ENCODE measurements around the gene MRPL46. TPM values are rescaled to one million over a fixed set of nuclear protein-coding genes. Genes with fewer than 3 reads are reported as not detected.
"Not testable (repeated sequence)": the region's sequence is repeated elsewhere in the genome, so short reads cannot be mapped to it uniquely, and the experiment has no call there.

The MRPL46 gene
- total and polyA plus RNA-seq, 8 donors: 18.4 to 61.2 (median 38.7) TPM

DNA sequence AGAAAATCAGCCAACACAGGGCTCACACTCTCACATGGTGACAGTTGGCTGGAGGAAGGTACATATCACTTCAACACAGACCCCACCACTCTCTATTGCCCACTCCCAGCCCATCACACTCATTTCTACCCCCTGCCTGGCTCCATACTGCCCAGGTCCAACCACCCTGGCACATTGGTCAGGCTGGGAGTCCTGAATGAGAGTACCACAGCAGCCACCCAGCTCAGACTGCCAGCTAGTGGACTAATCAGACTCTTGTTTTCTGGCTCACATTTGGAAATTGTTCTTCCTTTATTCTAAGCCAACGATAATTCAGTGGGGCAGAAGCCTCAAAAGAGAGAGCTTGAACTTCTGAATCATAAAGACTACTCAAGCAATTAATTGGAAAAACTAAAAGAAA, 20.0 kb downstream of the MRPL46 start:
- H3K36me3 ChIP-seq: no peaks in the 10 kb centered on the region
- DNase-seq: no peak
- H3K27ac ChIP-seq: no peak overlapping the region
- intact Hi-C loops (cut with DNase I; ENCODE audit: low total_unique reads): no loop called here
- WGBS, 5 donors: 57 to 81% (median 74%) methylated on average over 1 of the region's 1 CpG
- H3K9me3 ChIP-seq: peaks cover 0 to 14% (median 10%) of the 10 kb centered on the region in 4 donors
- H3K4me1 ChIP-seq: peaks cover 0 to 3% (median 1%) of the 10 kb centered on the region in 4 donors
- H3K27me3 ChIP-seq: peaks cover 0 to 9% (median 7%) of the 10 kb centered on the region in 3 donors
- H3K4me3 ChIP-seq: no peak overlapping the region
- TF ChIP-seq EP300 (IDR thresholded peaks at IDR 0.05): no peak
- TF ChIP-seq POLR2A (IDR thresholded peaks at IDR 0.05): no peak
- TF ChIP-seq POLR2AphosphoS5 (IDR thresholded peaks at IDR 0.05): no peak
- TF ChIP-seq, protein P1, sequence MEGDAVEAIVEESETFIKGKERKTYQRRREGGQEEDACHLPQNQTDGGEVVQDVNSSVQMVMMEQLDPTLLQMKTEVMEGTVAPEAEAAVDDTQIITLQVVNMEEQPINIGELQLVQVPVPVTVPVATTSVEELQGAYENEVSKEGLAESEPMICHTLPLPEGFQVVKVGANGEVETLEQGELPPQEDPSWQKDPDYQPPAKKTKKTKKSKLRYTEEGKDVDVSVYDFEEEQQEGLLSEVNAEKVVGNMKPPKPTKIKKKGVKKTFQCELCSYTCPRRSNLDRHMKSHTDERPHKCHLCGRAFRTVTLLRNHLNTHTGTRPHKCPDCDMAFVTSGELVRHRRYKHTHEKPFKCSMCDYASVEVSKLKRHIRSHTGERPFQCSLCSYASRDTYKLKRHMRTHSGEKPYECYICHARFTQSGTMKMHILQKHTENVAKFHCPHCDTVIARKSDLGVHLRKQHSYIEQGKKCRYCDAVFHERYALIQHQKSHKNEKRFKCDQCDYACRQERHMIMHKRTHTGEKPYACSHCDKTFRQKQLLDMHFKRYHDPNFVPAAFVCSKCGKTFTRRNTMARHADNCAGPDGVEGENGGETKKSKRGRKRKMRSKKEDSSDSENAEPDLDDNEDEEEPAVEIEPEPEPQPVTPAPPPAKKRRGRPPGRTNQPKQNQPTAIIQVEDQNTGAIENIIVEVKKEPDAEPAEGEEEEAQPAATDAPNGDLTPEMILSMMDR (IDR thresholded peaks at IDR 0.05): no peak

DNA sequence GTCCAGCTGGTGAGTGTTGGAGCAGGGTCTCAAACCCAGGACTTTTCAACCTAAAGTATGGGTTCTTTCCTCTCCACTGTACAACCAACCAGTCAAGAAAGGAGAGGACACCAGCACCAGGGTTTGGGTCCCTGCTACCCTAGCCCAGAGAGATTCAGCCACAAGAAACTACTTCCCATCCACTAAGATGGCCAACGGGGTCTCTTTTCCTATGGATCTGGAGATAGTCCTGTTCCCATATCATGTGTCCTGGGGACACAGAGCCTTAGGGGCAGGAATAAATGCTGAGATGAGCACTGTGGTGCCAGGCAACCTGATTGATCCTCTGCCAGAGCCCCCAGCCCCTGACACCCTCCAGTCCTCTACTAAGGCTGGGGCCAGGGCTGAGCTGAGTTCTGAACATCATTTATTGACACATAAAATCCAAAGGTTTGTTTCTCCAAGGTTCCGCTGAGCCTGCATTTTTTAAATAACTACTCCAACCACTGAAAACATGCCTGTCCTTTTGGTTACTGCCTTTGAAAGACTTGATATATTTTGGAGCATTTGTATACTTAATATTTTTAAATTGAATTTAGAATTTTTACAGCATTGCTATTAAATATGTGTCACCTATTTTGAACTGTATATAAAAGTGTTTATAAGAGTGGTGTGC, 26.0 kb downstream of the MRPL46 start:
- DNase-seq: no peak
- intact Hi-C loops (cut with DNase I; ENCODE audit: low total_unique reads): no loop called here
- WGBS, 5 donors: 75 to 89% (median 86%) methylated on average over 2 of the region's 2 CpGs

GRCh38 chr15:88440021-88440420, 27.2 kb downstream of the MRPL46 start:
- TF ChIP-seq POLR2AphosphoS5 (IDR thresholded peaks at IDR 0.05): no peak
- TF ChIP-seq POLR2A (IDR thresholded peaks at IDR 0.05): no peak
- no peak for TF ChIP-seq EP300 (IDR thresholded peaks at IDR 0.05)
- TF ChIP-seq, protein P1 (IDR thresholded peaks at IDR 0.05): no peak
- Histone ChIP-seq H3K9me3 (peaks cover 0 to 14% (median 10%) of the 10 kb centered on the region in 4 donors), H3K4me1 (no peaks in the 10 kb centered on the region), H3K27ac (no peak overlapping the region), H3K36me3 (no peaks in the 10 kb centered on the region), H3K4me3 (no peak overlapping the region), H3K27me3 (peaks cover 0 to 35% (median 0%) of the 10 kb centered on the region in 3 donors)
- WGBS, 5 donors: 67 to 78% (median 75%) methylated on average over 1 of the region's 1 CpG
- intact Hi-C loops (cut with DNase I; ENCODE audit: low total_unique reads): no loop called here
- DNase-seq: no peak

More for the DNA sequence above, 26.0 kb downstream of the MRPL46 start:
- Histone ChIP-seq H3K4me3 (no peak overlapping the region), H3K27ac (no peak overlapping the region), H3K9me3 (peaks cover 0 to 14% (median 10%) of the 10 kb centered on the region in 4 donors), H3K36me3 (no peaks in the 10 kb centered on the region), H3K4me1 (no peaks in the 10 kb centered on the region), H3K27me3 (peaks cover 0 to 35% (median 0%) of the 10 kb centered on the region in 3 donors)
- no peak for TF ChIP-seq POLR2AphosphoS5 (IDR thresholded peaks at IDR 0.05)
- TF ChIP-seq, protein P1 (IDR thresholded peaks at IDR 0.05): no peak

- Histone ChIP-seq H3K27me3 (peaks cover 0 to 42% (median 0%) of the 10 kb centered on the region in 3 donors), H3K27ac (no peak overlapping the region), H3K4me1 (no peaks in the 10 kb centered on the region), H3K9me3 (peaks cover 0 to 4% (median 1%) of the 10 kb centered on the region in 4 donors), H3K36me3 (no peaks in the 10 kb centered on the region), H3K4me3 (no peak overlapping the region)
- DNase-seq: no peak
- WGBS, 5 donors: 67 to 82% (median 70%) methylated on average over 5 of the region's 5 CpGs
- intact Hi-C loops (cut with DNase I; ENCODE audit: low total_unique reads): no loop called here
- no peak for TF ChIP-seq EP300 (IDR thresholded peaks at IDR 0.05)
- TF ChIP-seq, protein P1 (IDR thresholded peaks at IDR 0.05): no peak
- TF ChIP-seq POLR2A (IDR thresholded peaks at IDR 0.05): no peak
- no peak for TF ChIP-seq POLR2AphosphoS5 (IDR thresholded peaks at IDR 0.05)
Observed at GRCh38 chr15:88438181-88438580, 29.0 kb downstream of the MRPL46 start.

GRCh38 chr15:88434106-88434505, 33.1 kb downstream of the MRPL46 start:
- H3K9me3 ChIP-seq; H3K4me3 ChIP-seq; H3K27ac ChIP-seq; H3K4me1 ChIP-seq; intact Hi-C loops (cut with DNase I; ENCODE audit: low total_unique reads); H3K36me3 ChIP-seq; DNase-seq: not testable (repeated sequence)
- H3K27me3 ChIP-seq: peaks cover 0 to 40% (median 0%) of the 10 kb centered on the region in 3 donors
- 61 to 76% (median 65%) methylated on average over 5 of the region's 5 CpGs for WGBS, 5 donors

Measured in stomach (tissue), 9 donors.